GM19328 (cell line): Measurements from ENCODE around the gene BICC1.
A peak's percentile ranks its signal among the peaks of the same experiment; 100 is the strongest.

Experiments used
- ATAC-seq: cut with Tn5 transposase; IDR thresholded peaks from one replicate; pipeline ENCODE4 v1.9.1; 2021; ENCODE audit warnings: mild to moderate bottlenecking, moderate library complexity; ENCODE audit not compliant: unreplicated experiment

BICC1 gene

DNA sequence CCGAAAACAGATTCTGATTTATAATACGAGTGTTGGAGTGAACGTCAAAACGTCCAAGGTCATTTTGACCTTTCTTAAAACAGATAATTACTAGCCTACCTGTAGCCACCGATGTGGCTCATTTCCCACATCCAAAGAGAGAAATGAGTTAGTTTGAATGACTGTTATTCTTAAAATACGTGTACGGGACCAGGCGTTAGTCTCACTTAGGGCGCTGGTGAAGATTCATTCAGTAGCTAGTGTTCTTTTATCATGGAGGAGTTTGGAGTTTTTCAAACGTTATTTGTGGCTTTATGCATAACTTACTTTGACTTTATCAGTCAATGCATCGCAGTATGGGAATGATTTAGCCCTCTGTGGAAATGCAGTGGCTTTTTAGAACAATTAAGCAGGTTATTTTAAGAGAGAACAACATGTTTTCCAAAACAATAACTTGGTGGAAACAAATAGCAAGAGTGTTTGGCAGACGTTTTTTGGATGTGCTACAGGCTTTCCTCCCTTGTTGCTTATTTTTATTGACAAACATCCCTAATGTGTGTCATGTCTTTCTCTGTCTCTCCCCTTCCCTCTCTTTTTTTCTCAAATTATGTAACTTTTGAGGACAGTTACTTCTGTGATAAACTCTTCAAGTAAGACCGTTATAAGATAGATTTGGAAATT lies 1.6 kb downstream of the BICC1 start:
- ATAC-seq, result no peak

DNA sequence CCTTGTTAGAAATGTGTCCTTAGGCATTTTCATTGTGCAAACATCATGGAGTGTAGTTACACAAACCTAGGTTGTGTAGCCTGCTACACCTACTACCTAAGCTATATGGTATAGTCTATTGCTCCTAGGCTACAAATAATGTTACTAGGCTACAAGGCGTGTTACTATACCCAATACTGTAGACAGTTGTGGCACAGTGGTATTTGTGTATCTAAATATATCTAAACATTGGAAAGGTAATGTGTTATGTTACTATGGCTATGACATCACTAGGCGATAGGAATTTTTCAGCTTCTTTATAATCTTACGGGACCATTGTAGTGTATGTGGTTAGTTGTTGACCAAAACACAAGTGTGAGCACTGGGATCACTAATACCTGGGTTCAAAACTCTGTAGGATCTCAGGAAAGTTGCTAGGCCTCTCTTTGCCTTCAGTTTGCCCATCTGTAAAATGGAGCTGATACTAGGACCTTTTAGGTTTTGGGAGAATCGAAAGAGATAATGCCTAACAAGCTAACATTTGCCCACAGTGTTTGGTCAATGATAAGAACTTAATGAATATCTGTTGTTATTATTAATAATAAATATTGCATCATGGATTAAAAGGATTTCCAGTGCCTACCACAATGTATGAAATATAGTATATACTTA lies 2.7 kb downstream of the BICC1 start:
- no peak for ATAC-seq

DNA sequence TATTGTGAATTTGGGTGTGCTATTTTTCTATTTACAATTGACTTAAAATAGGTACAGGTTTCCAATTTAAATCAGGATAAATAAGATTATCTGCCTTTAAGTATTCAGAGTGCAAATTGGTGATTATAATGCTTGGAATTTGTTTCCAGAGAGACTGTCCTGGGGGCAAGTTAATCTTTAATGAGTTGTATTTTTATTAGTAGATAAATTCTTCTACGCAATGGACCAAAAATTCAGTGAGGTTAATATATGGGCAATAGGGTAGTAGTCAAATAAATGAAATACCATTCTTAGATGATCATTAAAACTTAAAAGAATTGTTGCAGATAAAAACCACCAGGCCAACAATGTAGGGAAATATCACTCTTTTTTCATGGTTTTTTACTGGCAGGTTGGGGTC lies 3.4 kb downstream of the BICC1 start:
- no peak for ATAC-seq

DNA sequence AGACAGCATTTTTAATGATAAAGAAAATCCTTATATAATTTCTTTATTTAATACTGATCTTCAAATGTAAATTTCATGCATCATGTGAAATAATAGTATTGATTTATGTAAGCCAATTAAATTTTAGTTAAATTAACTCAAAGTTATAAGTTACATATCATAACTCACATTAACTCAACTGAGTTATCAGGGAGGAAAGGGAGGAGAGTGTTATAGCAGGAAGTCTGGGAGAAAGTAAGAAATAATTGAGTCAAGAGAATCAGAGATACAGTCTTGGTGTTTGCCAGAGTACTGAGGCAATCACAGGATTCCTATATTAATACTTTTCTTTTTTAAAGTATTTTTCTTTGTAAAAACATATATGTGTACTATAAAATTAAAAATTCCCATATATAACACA lies 4.0 kb downstream of the BICC1 start:
- no peak for ATAC-seq

DNA sequence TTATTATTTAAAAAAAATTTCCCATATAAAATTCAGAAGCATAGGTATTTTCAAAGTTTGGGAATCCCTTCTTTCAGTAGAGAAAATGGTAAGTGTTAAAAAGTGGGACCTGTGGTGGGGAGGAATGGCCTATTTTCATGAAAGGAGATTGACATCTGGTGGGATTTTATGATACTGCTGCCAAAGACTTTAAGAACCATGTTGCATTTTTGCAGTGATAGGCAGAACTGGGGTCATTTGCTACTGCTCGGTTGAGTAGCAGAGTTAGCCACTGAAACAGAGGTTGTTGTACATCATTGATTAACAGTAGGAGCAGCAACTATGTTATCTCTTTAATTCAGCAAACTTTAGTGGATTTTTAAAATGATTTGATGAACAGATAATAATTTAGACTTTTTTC lies 4.4 kb downstream of the BICC1 start:
- no peak for ATAC-seq

DNA sequence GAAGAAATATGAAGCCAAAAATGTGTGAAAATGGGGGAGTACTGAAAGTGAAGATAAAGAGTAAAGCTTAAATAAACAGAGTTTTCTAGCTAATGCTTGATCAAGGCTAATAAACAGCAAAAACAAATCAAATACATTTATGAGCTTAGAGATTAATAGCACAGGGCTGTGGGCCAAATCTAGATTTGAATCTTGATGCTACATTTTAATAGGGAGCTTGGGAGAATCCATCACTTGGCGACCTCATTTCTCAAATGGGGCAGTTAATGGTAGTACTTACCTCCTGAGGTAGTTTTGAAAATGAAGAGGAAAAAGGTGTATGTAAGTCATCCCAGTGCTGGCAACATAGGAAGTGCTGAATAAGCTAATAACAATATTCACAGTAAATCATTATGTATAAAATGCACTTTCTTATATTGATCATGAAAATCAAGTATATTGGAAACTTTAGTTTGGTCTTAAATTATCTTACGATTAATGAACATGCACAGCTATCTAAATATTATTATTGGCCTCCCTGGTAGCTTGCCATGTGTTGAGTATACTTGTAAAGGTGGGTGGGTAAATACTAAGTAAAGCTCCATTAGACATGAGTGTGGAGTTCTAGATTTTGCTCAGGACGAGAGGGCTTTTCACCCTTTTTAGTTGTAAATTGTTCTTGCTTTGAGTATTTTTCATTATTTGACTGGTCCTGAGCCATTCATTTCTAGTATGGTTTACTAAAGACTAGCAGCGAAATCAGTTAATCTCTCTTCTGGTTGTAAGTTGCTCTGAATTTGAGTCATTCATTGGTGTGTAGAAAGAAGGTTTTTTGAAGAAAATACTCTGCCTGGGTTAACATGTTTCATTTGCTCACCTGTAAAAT lies 5.1 kb downstream of the BICC1 start:
- no peak for ATAC-seq

DNA sequence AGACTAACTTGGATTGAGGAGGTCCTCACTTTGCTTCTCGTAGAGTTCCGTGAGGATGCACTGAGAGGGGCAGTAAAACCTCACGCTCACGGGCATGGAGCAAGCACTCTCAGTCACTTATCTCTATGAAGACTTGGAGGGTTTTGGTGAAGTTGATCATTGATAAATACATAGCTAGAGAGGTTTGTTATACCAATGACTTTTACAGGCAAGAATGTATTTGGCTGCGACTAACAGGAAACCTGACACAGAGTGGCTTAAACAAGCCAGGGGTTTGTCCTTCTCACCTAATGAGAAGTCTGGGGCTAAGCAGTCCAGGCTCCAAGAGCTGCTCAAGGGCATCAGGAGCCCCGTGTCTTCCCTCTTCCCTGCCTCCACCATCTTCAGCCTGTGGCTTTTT lies 6.1 kb downstream of the BICC1 start:
- no peak for ATAC-seq

DNA sequence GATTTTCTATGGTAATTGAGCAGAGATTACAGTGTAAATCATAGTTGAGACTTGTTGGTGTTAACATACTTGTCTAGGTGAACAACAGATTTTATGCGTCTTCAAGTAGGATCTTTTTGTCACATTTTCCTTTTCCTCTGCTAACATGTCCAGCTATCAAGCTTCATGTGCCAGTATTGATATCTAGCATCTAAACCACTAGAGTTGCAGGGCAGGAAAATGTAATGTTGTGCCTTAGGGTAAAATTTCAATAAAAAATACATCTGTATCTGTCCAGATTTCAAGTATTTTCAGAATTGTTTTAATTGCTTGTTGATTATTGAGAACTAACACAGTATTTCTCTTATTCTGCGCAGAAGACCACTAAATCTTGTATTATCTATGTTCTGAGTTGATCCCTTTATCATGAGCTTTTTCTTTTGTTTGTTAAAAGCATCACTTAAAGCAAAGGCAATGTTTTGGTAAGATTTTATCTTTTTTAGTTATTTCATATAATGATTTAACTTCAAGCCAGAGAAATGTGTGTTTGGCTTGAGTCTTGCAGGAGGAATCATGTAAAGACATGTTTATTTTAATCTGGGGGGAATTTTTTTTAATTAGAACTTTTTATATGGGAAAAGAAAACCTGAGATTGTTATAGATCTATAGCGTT lies 16.5 kb downstream of the BICC1 start:
- ATAC-seq, result no peak

DNA sequence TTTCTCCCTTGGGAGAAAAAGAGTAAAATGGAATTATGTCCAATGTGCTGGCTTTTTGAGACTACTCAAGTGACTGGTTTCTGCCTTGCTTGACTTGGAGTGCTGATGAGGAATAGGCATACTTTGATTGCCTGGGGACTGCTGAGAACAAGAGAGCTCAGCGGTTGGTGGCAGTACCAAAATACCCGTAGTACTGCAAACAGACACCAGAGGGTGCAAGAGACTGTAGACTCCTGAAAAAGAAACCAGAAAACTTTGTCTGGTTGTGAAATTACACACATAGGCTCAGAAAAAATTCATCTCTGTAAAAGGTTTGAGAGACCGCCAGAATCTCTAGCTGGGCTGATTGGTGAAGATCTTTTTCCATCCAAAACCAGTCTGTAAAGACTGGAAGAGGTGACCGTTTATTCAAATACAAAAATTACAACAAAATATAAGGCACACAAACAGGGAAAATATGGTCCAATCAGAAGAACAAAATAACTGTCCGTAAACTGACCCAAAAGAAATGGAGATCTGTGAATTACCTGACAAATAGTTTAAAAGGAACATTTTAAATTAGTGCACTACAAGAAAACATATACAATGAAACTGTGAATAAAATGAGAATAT lies 18.5 kb downstream of the BICC1 start:
- ATAC-seq, result peak; percentile 96

DNA sequence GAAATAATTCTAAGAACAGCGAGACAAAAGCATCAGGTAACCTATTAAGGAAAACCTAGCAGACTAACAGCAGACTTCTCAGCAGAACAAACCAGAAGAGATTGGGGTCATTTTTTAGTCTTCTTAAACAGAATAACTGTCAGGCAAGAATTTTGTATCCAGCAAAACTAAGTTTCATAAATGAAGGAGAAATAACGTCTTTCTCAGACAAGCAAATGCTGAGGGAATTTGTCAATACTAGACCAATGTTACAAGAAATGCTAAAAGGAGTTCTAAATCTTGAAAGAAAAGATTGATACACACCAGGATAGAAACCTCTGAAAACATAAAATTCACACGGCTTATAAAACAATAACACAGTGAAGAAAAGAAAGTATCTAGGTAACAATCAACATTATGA lies 22.6 kb downstream of the BICC1 start:
- no peak for ATAC-seq

DNA sequence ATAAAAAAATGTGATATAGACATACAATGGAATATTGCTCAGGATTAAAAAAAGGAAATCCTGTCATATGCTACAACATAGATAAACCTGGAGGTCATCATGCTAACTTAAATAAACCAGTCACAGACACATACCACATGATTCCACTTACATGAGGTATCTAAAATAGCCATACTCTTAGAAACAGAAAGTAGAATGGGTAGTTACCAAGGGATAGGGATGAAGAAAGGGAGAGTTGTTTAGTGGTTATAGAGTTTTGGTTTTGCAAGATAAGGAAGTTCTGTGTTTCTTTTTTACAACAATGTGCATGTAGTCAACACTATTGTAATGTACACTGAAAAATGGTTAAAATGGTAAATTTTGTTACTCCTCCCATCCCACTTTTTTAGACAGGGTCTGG lies 30.5 kb downstream of the BICC1 start:
- no peak for ATAC-seq

DNA sequence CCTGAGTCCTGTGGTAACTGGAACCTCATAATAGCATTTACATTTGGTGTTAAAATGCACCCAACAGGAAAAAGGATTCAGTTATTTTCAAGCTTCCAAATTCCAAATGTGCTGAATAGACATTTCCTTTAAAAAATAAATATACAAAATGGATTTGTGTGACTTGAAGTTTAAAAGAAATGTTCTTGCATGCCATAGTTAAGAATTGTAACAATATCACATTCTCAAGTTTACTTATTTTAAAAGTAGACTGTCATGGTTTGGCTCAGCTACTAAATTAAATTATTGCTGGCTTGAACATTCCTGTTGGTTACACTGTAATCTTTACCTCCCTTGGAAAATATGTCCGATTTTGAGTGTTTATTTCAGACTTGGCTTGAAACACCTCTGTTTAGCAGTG lies 31.5 kb downstream of the BICC1 start:
- no peak for ATAC-seq

DNA sequence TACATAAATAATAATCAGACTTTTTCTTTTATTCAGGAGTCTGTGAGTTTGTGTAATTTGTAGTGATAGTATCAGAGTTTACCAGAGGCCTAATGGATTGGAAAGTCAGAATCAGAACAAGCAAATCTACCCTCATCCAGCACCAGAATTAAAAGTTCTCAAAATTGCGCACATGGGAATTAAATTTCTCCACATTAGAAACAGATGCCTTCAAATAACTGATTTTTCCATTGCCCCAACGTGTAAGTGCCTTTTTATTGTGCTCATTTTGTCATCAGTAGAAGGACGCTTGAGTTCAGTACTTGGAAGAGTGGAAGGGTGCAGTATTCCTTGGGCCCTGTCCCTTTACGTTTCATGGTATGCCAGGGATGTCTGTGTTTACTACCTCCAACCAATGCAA lies 32.8 kb downstream of the BICC1 start:
- ATAC-seq, result no peak

DNA sequence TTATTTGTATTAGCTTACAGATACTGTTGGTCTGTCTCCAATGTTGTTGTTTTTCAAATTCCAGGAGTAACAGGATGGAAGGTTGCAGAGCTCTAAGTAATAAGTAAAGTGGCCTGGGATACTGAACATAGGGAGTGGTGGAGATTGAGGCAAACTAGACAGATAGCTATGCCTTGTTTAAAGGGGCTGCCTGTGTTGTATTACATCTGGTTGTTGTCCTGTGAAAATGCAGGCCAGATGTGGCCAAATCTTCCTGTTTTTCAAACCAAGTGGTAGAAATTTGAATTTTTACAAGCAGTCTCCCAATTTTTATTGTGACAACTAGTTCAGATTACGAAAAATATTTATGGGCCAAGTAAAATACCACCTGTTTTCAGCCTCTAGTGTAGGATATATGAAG lies 33.5 kb downstream of the BICC1 start:
- ATAC-seq, result no peak

DNA sequence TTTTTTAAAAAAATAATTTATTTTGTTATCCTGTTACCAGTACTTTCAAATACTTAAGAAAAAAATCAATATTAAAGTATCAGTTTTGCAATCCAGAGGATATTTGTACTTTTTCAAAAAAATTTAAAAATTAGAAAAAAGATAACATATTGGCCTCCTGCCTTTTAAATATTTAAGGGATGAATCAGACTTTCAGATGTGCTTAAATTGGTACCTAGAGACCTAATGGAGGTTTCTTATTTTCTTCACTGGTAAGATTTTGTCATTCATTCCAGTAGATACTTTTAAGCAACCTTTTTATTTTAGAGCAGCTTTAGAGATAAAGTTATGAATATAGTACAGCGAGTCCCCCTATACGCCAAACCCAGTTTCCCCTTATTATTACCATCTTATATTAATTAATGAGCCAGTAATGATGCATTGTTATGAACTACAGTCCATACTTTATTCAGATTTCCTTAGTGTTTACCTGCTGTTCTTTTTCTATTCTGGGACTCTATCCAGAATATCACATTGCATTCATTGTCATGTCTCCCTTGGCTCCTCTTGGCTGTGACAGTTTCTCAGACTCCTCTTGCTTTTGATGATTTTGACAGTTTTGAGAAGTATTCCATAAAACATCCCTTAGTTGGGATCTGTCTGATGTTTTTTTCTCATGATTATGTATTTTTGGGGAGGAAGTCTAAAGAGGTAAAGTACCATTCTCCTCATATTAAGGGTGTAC lies 34.2 kb downstream of the BICC1 start:
- no peak for ATAC-seq

DNA sequence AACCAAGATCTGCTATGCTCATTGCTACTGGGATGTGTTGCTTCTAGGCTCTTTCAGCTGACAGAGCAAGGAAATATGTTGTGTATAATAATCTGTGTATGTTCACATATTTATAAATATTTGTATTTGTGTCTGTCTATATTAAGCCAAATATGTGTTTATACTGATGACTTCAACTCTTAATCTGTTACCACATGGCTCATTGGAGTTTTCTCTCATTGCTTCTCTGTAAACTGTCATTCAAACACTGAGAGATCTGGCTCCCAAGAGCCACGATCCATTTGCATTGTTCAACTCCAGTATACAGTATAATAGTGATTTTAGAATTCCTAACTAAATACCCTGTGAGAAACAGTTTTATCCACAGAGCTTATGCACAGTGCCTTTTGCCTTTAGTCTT lies 35.3 kb downstream of the BICC1 start:
- no peak for ATAC-seq

DNA sequence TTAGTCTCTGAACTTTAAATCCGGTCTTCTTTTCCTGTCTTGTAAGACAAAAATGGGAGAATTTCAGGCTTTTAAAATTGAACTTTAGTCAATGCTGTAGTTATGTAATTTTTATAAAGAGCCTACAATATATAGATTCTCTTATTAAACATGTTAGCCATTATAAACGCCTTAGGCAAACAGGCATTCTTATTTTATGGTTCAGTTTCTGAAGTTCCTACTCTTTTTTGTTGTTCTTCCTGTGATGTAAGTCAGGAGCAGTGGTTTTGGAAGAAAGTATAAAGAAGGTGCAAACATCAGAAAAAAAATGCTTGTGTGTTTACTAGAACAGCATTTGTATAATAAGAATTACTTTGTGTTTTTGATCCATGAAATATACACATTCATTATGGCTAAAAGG lies 41.6 kb downstream of the BICC1 start:
- ATAC-seq, result no peak

DNA sequence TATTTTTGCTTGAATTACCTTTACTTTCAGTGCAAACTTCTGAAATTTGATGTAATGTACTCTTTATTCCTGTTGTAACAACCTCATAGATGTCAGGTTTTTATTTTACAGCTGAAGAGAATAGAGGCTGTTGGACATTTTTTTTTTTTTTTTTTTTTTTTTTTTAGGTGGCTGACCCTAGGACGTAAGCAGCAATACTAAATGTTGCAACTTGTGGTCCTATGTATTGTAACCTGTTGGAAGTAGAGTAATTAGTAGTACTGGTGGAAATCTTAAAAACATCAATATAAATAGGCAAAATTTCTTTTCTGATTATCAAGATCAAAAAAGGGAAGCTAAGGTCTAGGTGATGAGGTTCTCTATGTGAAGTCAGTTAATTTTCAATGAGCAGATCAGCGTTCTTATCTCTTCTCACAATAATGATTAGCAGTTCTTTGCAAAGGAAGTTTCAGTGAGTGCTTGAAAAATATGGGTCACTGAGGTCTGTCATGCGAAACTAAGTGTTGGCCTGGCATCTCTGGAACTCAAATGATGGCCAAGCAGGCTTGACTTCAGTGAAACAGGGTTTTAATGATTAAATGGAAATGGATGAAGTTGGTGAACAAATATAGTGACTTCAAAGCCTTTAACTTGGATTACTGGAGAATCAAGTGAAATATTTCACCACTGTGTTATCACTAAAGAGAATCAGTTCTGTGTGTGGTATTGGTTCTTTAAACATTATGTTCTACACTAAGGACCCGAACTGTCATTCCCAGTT lies 42.7 kb downstream of the BICC1 start:
- ATAC-seq, result no peak

DNA sequence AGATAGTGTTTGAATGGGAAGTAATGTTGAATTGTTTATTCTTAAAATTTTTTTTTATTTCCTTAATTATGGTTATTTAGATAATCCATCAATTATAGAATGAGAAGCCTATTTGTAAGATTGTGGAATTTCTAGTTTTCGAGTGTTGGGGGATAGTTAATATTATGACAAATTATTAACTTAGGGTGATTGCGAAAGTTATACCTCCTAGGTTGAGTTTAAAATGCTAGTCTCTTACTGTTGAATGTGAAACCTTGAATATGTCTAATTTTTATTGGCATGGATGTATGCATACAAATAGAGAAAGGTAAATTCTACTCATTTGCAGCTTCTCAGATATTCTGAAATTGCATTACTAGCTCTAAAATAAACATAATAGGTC lies 43.2 kb downstream of the BICC1 start:
- ATAC-seq, result no peak
